HCT116 (cell line): ENCODE data around the gene PRSS33. TPM values are rescaled to one million over a fixed set of nuclear protein-coding genes. Genes with fewer than 3 reads are reported as not detected.

ENCODE experiments used
- ATAC-seq: fragments of 200-7000 bp; cut with Tn5 transposase; 2 replicates; pipeline ENCODE4 v1.9.1; 2020; ENCODE audit warnings: mild to moderate bottlenecking, moderate library complexity
- BruUV-seq: library from RNA; stranded (reverse); fragments of 400-500 nt; replicated peaks from 2 replicates; lab custom pipeline; 2021; lab: Mats Ljungman, UMichigan
- CTCF ChIA-PET: fragments of 300-600 bp; sonication (Branson Sonifier 250); formaldehyde crosslinking; loops from one replicate; lab custom pipeline; 2021; ENCODE audit warnings: antibody characterized with exemption; lab: Charles Lee
- POLR2A ChIA-PET: fragments of 300-600, 350-600 bp; sonication (Branson Sonifier 250); formaldehyde crosslinking; loops from one replicate; lab custom pipeline; 2021; ENCODE audit warnings: antibody characterized with exemption; lab: Charles Lee
- RAD21 ChIA-PET, 2 experiments: fragments of 300-600 bp; sonication (Branson Sonifier 250); formaldehyde crosslinking; loops; one replicate each; lab custom pipeline; 2023; ENCODE audit warnings: low total read pairs in 2 of 2; ENCODE audit not compliant: uncharacterized antibody in 2 of 2, unreplicated experiment in 2 of 2, low non-redundant PET in 1 of 2; lab: Charles Lee
- DNase-seq: peaks from one replicate; pipeline ENCODE4 v3.0.0-alpha.2; 2010; ENCODE audit warnings: low read depth, low spot score
- H2AFZ ChIP-seq: fragments of 200-600 bp; shearing (Covaris generic), sonication (generic); 2 replicates; pipeline ENCODE4 v1.6.1; 2017; ENCODE audit warnings: low read depth, mixed run types, mixed read lengths, antibody characterized with exemption, low read length; ENCODE audit not compliant: poor library complexity, severe bottlenecking
- H3K27ac ChIP-seq: 2 replicates; pipeline ENCODE4 v1.5.1; 2012; ENCODE audit warnings: low read depth, low read length
- H3K27me3 ChIP-seq: fragments of 200-600 bp; sonication (generic); 2 replicates; pipeline ENCODE4 v1.6.1; 2016; ENCODE audit warnings: mixed run types, low read length, mixed read lengths; ENCODE audit not compliant: insufficient read depth
- H3K36me3 ChIP-seq, 2 experiments: fragments of 200-500 bp in 1 of 2; fragments of 200-600 bp in 1 of 2; sonication (Bioruptor generic) in 1 of 2; sonication (generic) in 1 of 2; 2 replicates each; pipeline versions ENCODE4 v1.5.1 to v1.6.1; 2014 to 2016; ENCODE audit warnings: low read length in 2 of 2, inconsistent platforms in 1 of 2, mixed read lengths in 1 of 2, mixed run types in 1 of 2; ENCODE audit not compliant: insufficient read depth in 2 of 2, control insufficient read depth in 1 of 2
- H3K4me1 ChIP-seq, 2 experiments: fragments of 200-600 bp in 1 of 2; sonication (generic) in 1 of 2; 2 replicates each; pipeline versions ENCODE4 v1.5.1 to v1.6.1; 2012 to 2017; ENCODE audit warnings: low read length in 2 of 2, inconsistent platforms in 1 of 2, mild to moderate bottlenecking in 1 of 2, mixed read lengths in 1 of 2, mixed run types in 1 of 2, moderate library complexity in 1 of 2; ENCODE audit not compliant: insufficient read depth in 2 of 2, control insufficient read depth in 1 of 2
- H3K4me2 ChIP-seq: fragments of 200-600 bp; sonication (generic); 2 replicates; pipeline ENCODE4 v1.6.1; 2017; ENCODE audit warnings: mixed run types, low read length, mixed read lengths
- H3K4me3 ChIP-seq, 2 experiments: fragments of 200-600 bp in 1 of 2; sonication (generic) in 1 of 2; replicated peaks in 1 of 2; 2 replicates each; pipeline ENCODE4 v1.5.1; 2011 to 2016; ENCODE audit warnings: low read length in 2 of 2, control low read depth in 1 of 2, low read depth in 1 of 2, mild to moderate bottlenecking in 1 of 2, mixed read lengths in 1 of 2, mixed run types in 1 of 2
- H3K79me2 ChIP-seq: fragments of 200-600 bp; sonication (generic); 2 replicates; pipeline ENCODE4 v1.6.1; 2017; ENCODE audit warnings: mild to moderate bottlenecking, mixed run types, low read length, moderate library complexity, mixed read lengths; ENCODE audit not compliant: insufficient read depth
- H3K9ac ChIP-seq: fragments of 200-600 bp; sonication (generic); 2 replicates; pipeline ENCODE4 v1.6.1; 2016; ENCODE audit warnings: low read length, mixed read lengths
- H3K9me2 ChIP-seq: fragments of 200-600 bp; sonication (generic), shearing (Covaris generic); 2 replicates; pipeline ENCODE4 v1.6.1; 2017; ENCODE audit warnings: mixed run types, mild to moderate bottlenecking, moderate library complexity; ENCODE audit not compliant: insufficient read depth
- H3K9me3 ChIP-seq, 2 experiments: fragments of 200-500 bp in 1 of 2; fragments of 200-600 bp in 1 of 2; sonication (Bioruptor generic) in 1 of 2; sonication (generic) in 1 of 2; 2 replicates each; pipeline ENCODE4 v1.6.1; 2014 to 2017; ENCODE audit warnings: low read length in 2 of 2, mixed read lengths in 2 of 2, inconsistent platforms in 1 of 2, low read depth in 1 of 2, mild to moderate bottlenecking in 1 of 2, mixed run types in 1 of 2, moderate library complexity in 1 of 2; ENCODE audit not compliant: control insufficient read depth in 1 of 2, insufficient read depth in 1 of 2
- H4K20me1 ChIP-seq: fragments of 200-600 bp; sonication (generic), shearing (Covaris generic); 2 replicates; pipeline ENCODE4 v1.6.1; 2017; ENCODE audit warnings: mixed run types, mild to moderate bottlenecking, moderate library complexity; ENCODE audit not compliant: insufficient read depth
- CEBPB ChIP-seq: IDR thresholded peaks from 2 replicates; pipeline ENCODE4 v1.6.1; 2012; ENCODE audit warnings: low read depth
- ELF1 ChIP-seq: IDR thresholded peaks from 2 replicates; pipeline ENCODE4 v1.6.1; 2012; ENCODE audit warnings: low read depth, borderline replicate concordance
- EZH2phosphoT487 ChIP-seq: fragments of 200-600 bp; IDR thresholded peaks from 2 replicates; pipeline ENCODE4 v1.6.1; 2018; ENCODE audit warnings: antibody characterized with exemption, borderline replicate concordance
- POLR2AphosphoS5 ChIP-seq: IDR thresholded peaks from 2 replicates; pipeline ENCODE4 v1.6.1; 2011; ENCODE audit warnings: mild to moderate bottlenecking, low read depth, low read length, moderate library complexity
- TCF7L2 ChIP-seq: IDR thresholded peaks from 2 replicates; pipeline ENCODE4 v1.7.0; 2011; ENCODE audit warnings: borderline replicate concordance, inconsistent platforms; ENCODE audit not compliant: insufficient read depth, insufficient read length; ENCODE audit errors: extremely low read depth
- ZNF274 ChIP-seq: fragments of 200-500 bp; sonication (Bioruptor generic); IDR thresholded peaks from 2 replicates; pipeline ENCODE4 v1.6.1; 2014; ENCODE audit warnings: mild to moderate bottlenecking, low read depth, low read length, inconsistent platforms
- intact Hi-C: fragments of 100-400 bp; cut with micrococcal nuclease; formaldehyde crosslinking; loops from 2 replicates; pipeline ENCODE4 v1.10.0; 2022
- total RNA-seq: library from RNA; stranded (reverse); gene quantifications from one replicate; pipeline ENCODE4 v1.2.1, GENCODE V29; 2021; ENCODE audit not compliant: unreplicated experiment
- TF ChIP-seq, protein P1 (sequence below): IDR thresholded peaks from 2 replicates; pipeline ENCODE4 v1.6.1; 2012
- TF ChIP-seq, protein P2 (sequence below): IDR thresholded peaks from 2 replicates; pipeline ENCODE4 v1.6.1; 2012; ENCODE audit warnings: low read depth
- TF ChIP-seq, protein P3 (sequence below), 3 experiments: fragments of 200-600 bp in 1 of 3; sonication (generic) in 1 of 3; IDR thresholded peaks in 2 of 3; conservative IDR thresholded peaks in 1 of 3; 2 replicates each; pipeline ENCODE4 v1.5.1; 2012 to 2017; ENCODE audit warnings: low read depth in 2 of 3, low read length in 2 of 3, antibody characterized with exemption in 1 of 3, borderline replicate concordance in 1 of 3, control low read depth in 1 of 3, mild to moderate bottlenecking in 1 of 3, mixed read lengths in 1 of 3, mixed run types in 1 of 3, moderate library complexity in 1 of 3; ENCODE audit not compliant: insufficient read depth in 1 of 3

Gene PRSS33
- total RNA-seq, 1 experiment from 2014 or later, result not detected

DNA sequence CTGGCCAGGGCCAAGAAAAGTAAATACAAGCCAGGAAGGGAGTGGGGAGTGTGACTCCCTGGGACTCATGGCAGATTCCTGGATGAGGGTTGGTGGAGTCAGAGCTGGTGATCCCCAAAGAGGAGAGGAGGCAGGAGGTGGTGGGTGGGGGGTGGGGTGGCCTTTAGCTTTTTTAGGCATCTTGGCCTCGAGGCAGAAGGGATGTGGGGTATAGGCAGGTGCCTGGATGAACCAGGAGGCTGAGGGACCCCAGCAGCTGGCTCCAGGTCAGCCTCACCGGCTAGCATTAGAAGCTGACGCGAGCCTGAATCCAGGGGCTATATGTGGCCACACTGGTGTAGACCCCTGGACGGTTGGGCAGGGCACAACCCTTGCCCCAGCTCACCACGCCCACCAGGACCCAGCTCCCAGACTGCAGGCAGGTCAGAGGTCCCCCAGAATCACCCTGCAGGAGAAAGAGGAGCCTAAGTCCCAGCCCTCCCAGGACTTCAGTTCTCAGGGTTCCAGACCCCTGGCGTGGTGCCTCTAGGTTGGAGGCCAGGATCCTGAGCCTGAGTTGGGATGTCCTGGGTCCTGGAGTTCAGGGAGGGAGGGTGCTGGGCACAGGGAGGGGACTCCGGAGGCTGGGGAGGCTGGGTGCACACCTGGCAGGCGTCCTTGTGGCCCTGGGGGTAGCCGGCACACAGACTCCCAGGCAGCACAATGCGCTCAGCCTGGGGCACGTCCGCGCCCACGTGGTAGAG is 2.8 kb downstream of the PRSS33 start:
- Histone ChIP-seq H3K4me2 (no peak overlapping the region), H3K4me1 (peaks cover 4 to 8% of the 10 kb centered on the region in 2 experiments; a peak in 3 of 4 replicates), H2AFZ (no peak overlapping the region), H4K20me1 (no peaks in the 10 kb centered on the region), H3K27me3 (no peaks in the 10 kb centered on the region)
- DNase-seq, result no peak
- CTCF ChIA-PET, result no interaction called here
- TF ChIP-seq ELF1 (no peak), CEBPB (no peak)
- TF ChIP-seq, protein P1, sequence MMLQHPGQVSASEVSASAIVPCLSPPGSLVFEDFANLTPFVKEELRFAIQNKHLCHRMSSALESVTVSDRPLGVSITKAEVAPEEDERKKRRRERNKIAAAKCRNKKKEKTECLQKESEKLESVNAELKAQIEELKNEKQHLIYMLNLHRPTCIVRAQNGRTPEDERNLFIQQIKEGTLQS, result no peak
- TF ChIP-seq, all 23 proteins: peak for 0
- intact Hi-C loops, result no loop called here
- no peak overlapping the region for H3K9ac ChIP-seq
- H3K27ac ChIP-seq, result no peak overlapping the region
- H3K79me2 ChIP-seq, result no peaks in the 10 kb centered on the region
- POLR2A ChIA-PET, result interaction anchor here (0.7 kb wide), 1 partner anchor 32 kb away, joined by 3 read pairs; the partner anchor contains the start of gene SRRM2
- ATAC-seq, result no peak
- H3K4me3 ChIP-seq, result no peak overlapping the region
- H3K36me3 ChIP-seq, result no peaks in the 10 kb centered on the region
- BruUV-seq, result no TSS peak
- RAD21 ChIA-PET, result no interaction called here
- no peaks in the 10 kb centered on the region for H3K9me2 ChIP-seq
- no peaks in the 10 kb centered on the region for H3K9me3 ChIP-seq

DNA sequence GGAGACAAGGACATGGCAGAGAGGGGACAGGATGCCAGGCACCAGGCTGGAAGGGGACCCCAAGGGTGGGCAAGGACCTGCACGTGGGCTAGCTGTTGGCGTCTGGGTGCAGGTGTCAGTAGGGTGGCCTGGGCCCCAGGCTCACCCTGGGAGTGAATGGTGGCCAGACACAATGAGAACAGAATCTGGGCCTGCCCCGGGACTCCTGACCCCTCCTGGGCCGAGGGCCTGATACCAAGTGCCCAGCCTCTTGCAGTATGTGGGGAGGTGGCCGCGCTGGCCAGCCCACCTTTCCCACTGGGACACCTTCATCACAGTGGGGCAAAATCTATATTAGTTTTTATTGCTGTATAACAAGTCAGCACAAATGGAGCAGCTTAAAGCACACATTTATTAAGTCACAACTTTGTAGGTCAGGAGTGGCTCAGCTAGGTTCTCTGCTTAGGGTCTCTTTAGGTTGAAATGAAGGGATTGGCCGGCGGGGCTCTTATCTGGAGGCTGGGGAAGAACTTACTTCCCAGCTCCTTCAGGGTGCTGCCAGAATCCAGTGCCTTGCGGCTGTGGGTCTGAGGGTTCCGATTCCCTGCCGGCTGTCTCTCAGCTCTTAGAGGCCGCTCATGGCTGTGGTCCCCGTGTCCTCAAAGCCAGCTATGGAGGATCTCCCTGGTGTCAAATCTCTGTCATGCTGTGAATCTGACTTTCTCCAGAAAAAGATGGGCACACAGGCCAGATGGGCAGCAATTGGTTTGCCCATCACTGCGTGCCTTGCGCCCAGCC is 3.6 kb downstream of the PRSS33 start:
- ChIA-PET POLR2A (no interaction called here), RAD21 (interaction anchor here in 1 of 2 experiments (1.1 kb wide), 1 partner anchor 91 kb away, joined by 10 read pairs; no protein-coding TSS in a partner anchor), CTCF (no interaction called here)
- H3K36me3 ChIP-seq, result no peaks in the 10 kb centered on the region
- DNase-seq (no peak), ATAC-seq (no peak)
- no peaks in the 10 kb centered on the region for H3K27me3 ChIP-seq
- intact Hi-C loops, result no loop called here
- no peak overlapping the region for H3K4me2 ChIP-seq
- no peaks in the 10 kb centered on the region for H4K20me1 ChIP-seq
- H3K27ac ChIP-seq, result no peak overlapping the region
- H3K4me1 ChIP-seq, result peaks cover 6 to 11% of the 10 kb centered on the region in 2 experiments
- no TSS peak for BruUV-seq
- no peaks in the 10 kb centered on the region; the same call in 1 of the 2 replicates for H3K79me2 ChIP-seq
- no peak overlapping the region for H3K4me3 ChIP-seq
- no peak overlapping the region for H3K9ac ChIP-seq
- H3K9me3 ChIP-seq, result no peaks in the 10 kb centered on the region
- H3K9me2 ChIP-seq, result no peaks in the 10 kb centered on the region
- H2AFZ ChIP-seq, result no peak overlapping the region
- TF ChIP-seq TCF7L2, result no peak
- TF ChIP-seq, protein P1, result no peak
- TF ChIP-seq, protein P2, sequence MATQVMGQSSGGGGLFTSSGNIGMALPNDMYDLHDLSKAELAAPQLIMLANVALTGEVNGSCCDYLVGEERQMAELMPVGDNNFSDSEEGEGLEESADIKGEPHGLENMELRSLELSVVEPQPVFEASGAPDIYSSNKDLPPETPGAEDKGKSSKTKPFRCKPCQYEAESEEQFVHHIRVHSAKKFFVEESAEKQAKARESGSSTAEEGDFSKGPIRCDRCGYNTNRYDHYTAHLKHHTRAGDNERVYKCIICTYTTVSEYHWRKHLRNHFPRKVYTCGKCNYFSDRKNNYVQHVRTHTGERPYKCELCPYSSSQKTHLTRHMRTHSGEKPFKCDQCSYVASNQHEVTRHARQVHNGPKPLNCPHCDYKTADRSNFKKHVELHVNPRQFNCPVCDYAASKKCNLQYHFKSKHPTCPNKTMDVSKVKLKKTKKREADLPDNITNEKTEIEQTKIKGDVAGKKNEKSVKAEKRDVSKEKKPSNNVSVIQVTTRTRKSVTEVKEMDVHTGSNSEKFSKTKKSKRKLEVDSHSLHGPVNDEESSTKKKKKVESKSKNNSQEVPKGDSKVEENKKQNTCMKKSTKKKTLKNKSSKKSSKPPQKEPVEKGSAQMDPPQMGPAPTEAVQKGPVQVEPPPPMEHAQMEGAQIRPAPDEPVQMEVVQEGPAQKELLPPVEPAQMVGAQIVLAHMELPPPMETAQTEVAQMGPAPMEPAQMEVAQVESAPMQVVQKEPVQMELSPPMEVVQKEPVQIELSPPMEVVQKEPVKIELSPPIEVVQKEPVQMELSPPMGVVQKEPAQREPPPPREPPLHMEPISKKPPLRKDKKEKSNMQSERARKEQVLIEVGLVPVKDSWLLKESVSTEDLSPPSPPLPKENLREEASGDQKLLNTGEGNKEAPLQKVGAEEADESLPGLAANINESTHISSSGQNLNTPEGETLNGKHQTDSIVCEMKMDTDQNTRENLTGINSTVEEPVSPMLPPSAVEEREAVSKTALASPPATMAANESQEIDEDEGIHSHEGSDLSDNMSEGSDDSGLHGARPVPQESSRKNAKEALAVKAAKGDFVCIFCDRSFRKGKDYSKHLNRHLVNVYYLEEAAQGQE, result no peak
- no peak for TF ChIP-seq EZH2phosphoT487
- no peak for TF ChIP-seq ZNF274
- TF ChIP-seq CEBPB, result no peak
- no peak for TF ChIP-seq ELF1
- TF ChIP-seq, protein P3, sequence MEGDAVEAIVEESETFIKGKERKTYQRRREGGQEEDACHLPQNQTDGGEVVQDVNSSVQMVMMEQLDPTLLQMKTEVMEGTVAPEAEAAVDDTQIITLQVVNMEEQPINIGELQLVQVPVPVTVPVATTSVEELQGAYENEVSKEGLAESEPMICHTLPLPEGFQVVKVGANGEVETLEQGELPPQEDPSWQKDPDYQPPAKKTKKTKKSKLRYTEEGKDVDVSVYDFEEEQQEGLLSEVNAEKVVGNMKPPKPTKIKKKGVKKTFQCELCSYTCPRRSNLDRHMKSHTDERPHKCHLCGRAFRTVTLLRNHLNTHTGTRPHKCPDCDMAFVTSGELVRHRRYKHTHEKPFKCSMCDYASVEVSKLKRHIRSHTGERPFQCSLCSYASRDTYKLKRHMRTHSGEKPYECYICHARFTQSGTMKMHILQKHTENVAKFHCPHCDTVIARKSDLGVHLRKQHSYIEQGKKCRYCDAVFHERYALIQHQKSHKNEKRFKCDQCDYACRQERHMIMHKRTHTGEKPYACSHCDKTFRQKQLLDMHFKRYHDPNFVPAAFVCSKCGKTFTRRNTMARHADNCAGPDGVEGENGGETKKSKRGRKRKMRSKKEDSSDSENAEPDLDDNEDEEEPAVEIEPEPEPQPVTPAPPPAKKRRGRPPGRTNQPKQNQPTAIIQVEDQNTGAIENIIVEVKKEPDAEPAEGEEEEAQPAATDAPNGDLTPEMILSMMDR (IDR thresholded peaks at IDR 0.05 in 2 of 3, conservative IDR thresholded peaks at IDR 0.05 in 1 of 3; ENCODE audit: borderline replicate concordance in 1 of 3, insufficient read depth in 1 of 3, low read depth in 2 of 3, low read length in 2 of 3), result no peak
- no peak for TF ChIP-seq POLR2AphosphoS5
